Right ventricle myocardium inferior (tissue), 1 donor: ENCODE results near the gene CLUH. TPM values are rescaled to one million over a fixed set of nuclear protein-coding genes. Genes with fewer than 3 reads are reported as not detected.
"Not testable (repeated sequence)": the region's sequence is repeated elsewhere in the genome, so short reads cannot be mapped to it uniquely, and the experiment has no call there.

Experiments
- ATAC-seq: fragments of 200-7000 bp; cut with Tn5 transposase; one replicate; pipeline ENCODE4 v1.9.1; 2020; ENCODE audit warnings: mild to moderate bottlenecking, moderate library complexity
- DNase-seq: peaks from one replicate; pipeline ENCODE4 v3.0.0; 2021; ENCODE audit errors: missing footprints
- intact Hi-C: fragments of 100-400 bp; cut with DNase I; formaldehyde crosslinking; loops from one replicate; pipeline ENCODE4 v1.11.0; 2022
- total RNA-seq: library from RNA; stranded (reverse); fragmentation: NEBNext Ultra II Directional; extraction: Animal tissue kit (Norgen Biotek cat#: 25700); gene quantifications from one replicate; pipeline ENCODE4 v1.2.1, GENCODE V29; 2021
- donor health status: DM: no; HTN: yes; CAD: no; lungs with severe emphysema.

CLUH gene
- total RNA-seq, 1 donor from 2014 or later = 180 TPM

- ATAC-seq = no peak
- intact Hi-C loops = no loop called here
- no peak for DNase-seq
These were observed 19.4 kb downstream of the CLUH start for GRCh38 chr17:2691965-2692780.

GRCh38 chr17:2691069-2691871 lies 20.3 kb downstream of the CLUH start:
- no peak for ATAC-seq
- no peak for DNase-seq
- intact Hi-C loops = no loop called here

GRCh38 chr17:2690165-2691068 lies 21.1 kb downstream of the CLUH start:
- intact Hi-C loops = no loop called here
- no peak for DNase-seq
- no peak for ATAC-seq

GRCh38 chr17:2689411-2690164 lies 22.0 kb downstream of the CLUH start:
- intact Hi-C loops = loop anchor here (10.0 kb wide), 2 partner anchors 175 to 205 kb away; partner anchors contain the start of gene METTL16

GRCh38 chr17:2688351-2689342 lies 22.9 kb downstream of the CLUH start:
- intact Hi-C loops = loop anchor here (10.0 kb wide), 2 partner anchors 174 to 204 kb away; partner anchors contain the start of gene METTL16
- ATAC-seq = peak; percentile 29

More at GRCh38 chr17:2689411-2690164, 22.0 kb downstream of the CLUH start:
- ATAC-seq (no peak), DNase-seq (no peak)

GRCh38 chr17:2687074-2687418 lies 24.5 kb downstream of the CLUH start:
- intact Hi-C loops = loop anchor here (2.0 to 10.0 kb wide), 3 partner anchors 20 to 202 kb away; partner anchors contain the start of gene METTL16
- DNase-seq = no peak
- ATAC-seq = no peak

More at GRCh38 chr17:2688351-2689342, 22.9 kb downstream of the CLUH start:
- DNase-seq = no peak

GRCh38 chr17:2685696-2686095 lies 25.9 kb downstream of the CLUH start:
- ATAC-seq = no peak
- DNase-seq = no peak
- intact Hi-C loops = loop anchor here (2.0 to 10.0 kb wide), 3 partner anchors 21 to 201 kb away; partner anchors contain the start of gene METTL16

- no peak for DNase-seq
- ATAC-seq = no peak
- intact Hi-C loops = loop anchor here (10.0 kb wide), 2 partner anchors 170 to 200 kb away; partner anchors contain the start of gene METTL16
These were observed 27.0 kb downstream of the CLUH start for GRCh38 chr17:2684549-2684948.

- DNase-seq (no peak), ATAC-seq (no peak)
- intact Hi-C loops = loop anchor here (10.0 kb wide), 2 partner anchors 169 to 199 kb away; partner anchors contain the start of gene METTL16
These were observed 27.7 kb downstream of the CLUH start for GRCh38 chr17:2683912-2684311.

- ATAC-seq = no peak
These were observed 29.2 kb downstream of the CLUH start for GRCh38 chr17:2682176-2682938.

GRCh38 chr17:2681650-2682049 lies 29.9 kb downstream of the CLUH start:
- no peak for ATAC-seq

More at GRCh38 chr17:2682176-2682938, 29.2 kb downstream of the CLUH start:
- no peak for DNase-seq
- intact Hi-C loops = loop anchor here (10.0 kb wide), 2 partner anchors 168 to 198 kb away; partner anchors contain the start of gene METTL16

GRCh38 chr17:2680961-2681360 lies 30.6 kb downstream of the CLUH start:
- no peak for ATAC-seq
- DNase-seq = no peak
- intact Hi-C loops = loop anchor here (10.0 kb wide), 2 partner anchors 166 to 196 kb away; partner anchors contain the start of gene METTL16

More at GRCh38 chr17:2681650-2682049, 29.9 kb downstream of the CLUH start:
- intact Hi-C loops = loop anchor here (10.0 kb wide), 2 partner anchors 167 to 197 kb away; partner anchors contain the start of gene METTL16
- DNase-seq = no peak

GRCh38 chr17:2679247-2679646 lies 32.3 kb downstream of the CLUH start:
- DNase-seq, ATAC-seq, intact Hi-C loops: not testable (repeated sequence)

- no peak for ATAC-seq
- DNase-seq = no peak
- intact Hi-C loops = no loop called here
These were observed 39.5 kb downstream of the CLUH start for GRCh38 chr17:2672026-2672425.

GRCh38 chr17:2660410-2660809 lies 51.2 kb downstream of the CLUH start:
- ATAC-seq, intact Hi-C loops, DNase-seq: not testable (repeated sequence)
